ENCODE measurements around the gene RNF150.

GRCh38 chr4:140844061-140844460 is 289.2 kb downstream of the RNF150 start:
- TF ChIP-seq CTCF (conservative IDR thresholded peaks at IDR 0.05; ENCODE audit: low read length) (no peak), EZH2phosphoT487 (IDR thresholded peaks at IDR 0.05; ENCODE audit: borderline replicate concordance) (no peak)
